HG03039 (cell line): ENCODE measurements around the gene PUM2.
"Not testable (repeated sequence)": the region's sequence is repeated elsewhere in the genome, so short reads cannot be mapped to it uniquely, and the experiment has no call there.

Experiments used
- ATAC-seq: cut with Tn5 transposase; IDR thresholded peaks from one replicate; pipeline ENCODE4 v1.9.1; 2021; ENCODE audit warnings: mild to moderate bottlenecking, moderate library complexity; ENCODE audit not compliant: unreplicated experiment

PUM2 gene

DNA sequence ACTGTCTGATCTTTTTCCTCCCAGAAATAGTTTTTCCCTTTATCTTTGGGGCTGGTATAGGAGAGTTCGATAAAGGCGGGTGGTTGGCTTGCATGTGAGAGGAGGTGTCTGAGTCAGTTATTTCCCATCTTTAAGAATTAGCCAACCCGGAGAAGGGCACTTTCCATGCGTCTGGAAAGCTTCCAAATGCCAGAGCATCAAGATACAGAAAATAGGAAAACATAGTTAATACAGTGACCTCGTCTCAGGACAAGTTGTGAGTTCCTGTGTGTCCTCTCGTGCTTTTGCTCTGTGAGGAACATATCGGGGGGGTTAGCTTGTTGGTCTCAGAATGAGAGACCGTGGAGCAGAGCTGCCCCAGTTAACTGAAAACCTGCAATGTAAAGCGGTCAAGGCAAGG is 18.7 kb upstream of the PUM2 start:
- no peak for ATAC-seq

DNA sequence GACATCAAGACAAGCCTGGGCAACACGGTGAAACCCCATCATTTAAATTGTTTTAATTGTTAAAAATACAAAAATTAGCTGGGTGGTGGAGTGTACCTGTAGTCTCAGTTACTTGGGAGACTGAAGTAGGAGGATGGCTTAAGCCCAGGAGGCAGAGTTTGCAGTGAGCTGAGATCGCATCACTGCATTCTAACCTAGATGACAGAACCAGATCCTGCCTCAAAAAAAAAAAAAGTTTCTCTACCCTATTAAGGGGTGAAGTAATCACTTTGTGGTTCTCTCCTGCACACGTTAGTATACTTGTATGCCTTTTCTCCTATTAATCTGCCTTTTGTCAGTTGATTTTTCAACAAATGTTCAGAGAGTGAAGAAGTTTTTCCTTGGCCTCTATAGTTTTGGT is 18.1 kb upstream of the PUM2 start:
- no peak for ATAC-seq

DNA sequence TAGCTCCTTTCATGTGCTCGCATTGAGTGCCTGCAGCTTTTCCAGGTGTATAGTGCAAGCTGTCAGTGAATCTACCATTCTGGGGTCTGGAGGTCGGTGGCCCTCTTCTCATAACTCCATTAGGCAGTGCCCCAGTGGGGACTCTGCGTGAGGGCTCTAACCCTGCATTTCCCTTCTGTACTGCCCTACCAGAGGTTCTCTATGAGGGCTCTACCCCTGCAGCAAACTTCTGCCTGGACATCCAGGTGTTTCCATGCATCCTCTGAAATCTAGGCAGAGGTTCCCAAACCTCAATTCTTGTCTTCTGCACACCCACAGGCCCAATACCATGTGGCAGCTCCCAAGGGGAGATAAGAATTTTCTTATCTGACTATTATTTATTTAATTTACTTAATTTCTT is 17.3 kb upstream of the PUM2 start:
- not testable (repeated sequence) for ATAC-seq

DNA sequence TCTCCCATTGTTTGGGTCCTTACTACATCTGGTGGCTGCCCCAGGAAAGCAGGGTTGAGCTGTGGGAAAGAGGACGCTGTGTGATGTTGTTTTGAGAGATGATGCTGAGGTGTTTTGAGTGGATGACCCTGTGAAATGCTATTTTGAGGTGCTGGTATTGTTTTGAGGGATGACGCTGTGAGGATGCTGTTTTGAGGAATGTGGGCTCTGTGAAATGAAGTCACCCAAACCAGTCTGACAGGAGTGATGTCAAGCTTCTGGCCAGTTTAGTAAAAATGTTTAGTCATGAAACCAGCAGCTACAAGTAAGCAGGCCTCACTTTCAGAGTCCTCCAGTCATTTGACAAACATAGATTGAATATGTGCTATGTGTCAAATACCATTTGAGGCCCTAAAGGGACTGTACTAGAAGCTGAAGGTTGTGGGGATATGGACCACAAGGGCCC is 16.1 kb upstream of the PUM2 start:
- no peak for ATAC-seq

DNA sequence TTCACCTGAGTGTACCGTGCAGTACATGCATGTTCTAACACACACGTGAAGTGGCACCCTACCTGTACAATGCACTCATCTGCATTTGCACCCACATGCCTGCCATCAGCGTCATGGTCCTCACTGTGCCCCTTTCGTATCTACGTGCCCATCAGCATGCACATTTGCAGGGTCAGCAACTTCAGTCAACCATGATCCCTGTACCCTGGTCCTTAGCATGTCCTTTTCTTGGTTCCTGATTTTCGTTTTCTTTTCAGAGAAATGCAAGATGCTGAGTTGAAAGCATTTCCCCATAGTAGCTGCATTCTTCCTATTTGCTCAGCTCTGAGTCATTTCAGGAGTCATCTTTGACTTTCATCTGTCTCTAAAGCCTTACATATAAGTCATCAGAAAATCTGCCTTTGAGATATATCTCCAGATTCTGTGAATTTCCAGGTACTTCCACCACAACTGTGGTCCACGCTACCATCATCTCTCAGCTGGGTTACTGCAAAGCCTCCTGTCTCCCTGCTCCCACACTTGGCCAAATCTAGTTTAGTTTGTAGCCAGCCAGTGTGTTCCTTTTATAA is 14.7 kb upstream of the PUM2 start:
- ATAC-seq, result peak; percentile 96

DNA sequence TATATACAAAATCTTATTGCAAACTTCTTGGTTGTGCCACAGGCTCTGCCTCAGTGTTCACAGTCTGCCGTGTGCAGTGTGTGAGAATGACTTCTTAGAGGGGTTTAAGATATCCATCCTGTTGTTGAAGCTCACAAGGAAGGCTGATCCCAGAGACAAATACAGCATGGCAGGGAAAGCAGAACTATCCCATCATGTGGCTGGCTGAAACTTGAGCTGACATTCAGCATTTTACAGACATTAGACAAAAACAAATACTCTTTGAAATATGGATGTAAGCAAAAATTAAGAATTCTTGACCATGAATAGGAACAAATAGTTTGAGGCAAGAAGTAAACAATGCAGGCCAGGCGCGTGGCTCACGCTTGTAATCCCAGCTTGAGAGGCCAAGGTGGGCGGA is 12.9 kb upstream of the PUM2 start:
- ATAC-seq, result no peak

DNA sequence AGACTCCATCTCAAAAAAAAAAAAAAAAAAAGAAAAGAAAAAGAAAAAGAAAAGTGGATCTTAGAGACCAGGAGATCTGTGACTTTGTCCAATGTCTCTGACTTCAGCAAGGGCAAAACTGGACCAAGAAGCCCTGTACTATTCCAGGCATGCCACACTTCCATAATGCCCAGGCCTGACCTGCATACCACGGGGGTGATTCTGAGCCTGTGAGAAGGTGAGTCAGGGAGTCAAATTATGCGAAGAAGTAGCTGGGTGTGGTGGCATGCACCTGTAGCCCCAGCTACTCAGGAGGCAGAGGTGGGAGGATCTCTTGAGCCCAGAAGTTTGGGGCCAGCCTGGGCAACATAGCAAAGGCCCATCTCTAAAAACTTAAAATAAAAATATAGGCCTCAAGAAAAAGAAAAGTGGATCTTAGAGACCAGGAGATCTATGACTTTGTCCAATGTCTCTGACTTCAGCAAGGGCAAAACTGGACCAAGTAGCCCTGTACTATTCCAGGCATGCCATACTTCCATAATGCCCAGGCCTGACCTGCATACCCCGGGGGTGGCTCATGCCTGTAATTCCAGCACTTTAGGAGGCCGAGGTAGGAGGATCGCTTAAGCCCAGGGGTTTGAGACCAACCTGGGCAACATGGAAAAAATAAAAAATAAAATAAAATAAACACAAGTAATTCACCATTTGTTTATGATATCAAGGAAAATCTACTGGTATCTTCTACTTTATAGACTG is 12.2 kb upstream of the PUM2 start:
- ATAC-seq, result no peak

DNA sequence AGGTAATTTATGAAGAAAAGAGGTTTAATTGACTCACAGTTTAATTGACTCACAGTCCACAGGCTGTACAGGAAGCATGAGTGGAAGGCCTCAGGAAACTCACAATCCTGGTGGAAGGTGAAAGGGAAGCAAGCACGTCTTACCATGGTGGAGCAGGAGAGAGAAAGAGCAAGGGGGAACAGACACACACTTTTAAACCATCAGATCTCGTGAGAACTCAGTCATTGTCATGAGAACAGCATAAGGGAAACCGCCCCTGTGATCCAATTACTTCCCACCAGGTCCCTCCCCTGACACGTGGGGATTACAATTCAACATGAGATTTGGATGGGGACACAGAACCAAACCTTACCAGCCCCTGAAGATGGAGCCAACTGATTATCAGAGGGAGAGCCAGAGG is 11.2 kb upstream of the PUM2 start:
- no peak for ATAC-seq

DNA sequence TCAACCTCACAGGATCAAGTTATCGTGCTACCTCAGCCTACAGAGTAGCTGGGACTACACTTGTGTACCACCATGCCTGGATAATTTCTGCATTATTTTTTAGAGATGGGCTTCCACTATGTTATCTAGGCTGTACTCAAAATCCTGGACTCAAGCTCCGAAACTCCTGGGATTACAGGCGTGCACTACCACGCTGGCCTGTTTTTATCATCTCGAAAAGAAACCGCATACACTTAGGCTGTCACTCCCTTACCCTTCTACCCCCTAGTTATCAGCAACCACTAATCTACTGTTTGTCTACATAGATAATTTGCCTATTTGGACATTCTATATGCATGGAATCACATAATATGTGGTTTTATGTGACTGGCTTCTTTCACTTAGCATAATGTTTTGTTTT is 8.5 kb upstream of the PUM2 start:
- no peak for ATAC-seq

DNA sequence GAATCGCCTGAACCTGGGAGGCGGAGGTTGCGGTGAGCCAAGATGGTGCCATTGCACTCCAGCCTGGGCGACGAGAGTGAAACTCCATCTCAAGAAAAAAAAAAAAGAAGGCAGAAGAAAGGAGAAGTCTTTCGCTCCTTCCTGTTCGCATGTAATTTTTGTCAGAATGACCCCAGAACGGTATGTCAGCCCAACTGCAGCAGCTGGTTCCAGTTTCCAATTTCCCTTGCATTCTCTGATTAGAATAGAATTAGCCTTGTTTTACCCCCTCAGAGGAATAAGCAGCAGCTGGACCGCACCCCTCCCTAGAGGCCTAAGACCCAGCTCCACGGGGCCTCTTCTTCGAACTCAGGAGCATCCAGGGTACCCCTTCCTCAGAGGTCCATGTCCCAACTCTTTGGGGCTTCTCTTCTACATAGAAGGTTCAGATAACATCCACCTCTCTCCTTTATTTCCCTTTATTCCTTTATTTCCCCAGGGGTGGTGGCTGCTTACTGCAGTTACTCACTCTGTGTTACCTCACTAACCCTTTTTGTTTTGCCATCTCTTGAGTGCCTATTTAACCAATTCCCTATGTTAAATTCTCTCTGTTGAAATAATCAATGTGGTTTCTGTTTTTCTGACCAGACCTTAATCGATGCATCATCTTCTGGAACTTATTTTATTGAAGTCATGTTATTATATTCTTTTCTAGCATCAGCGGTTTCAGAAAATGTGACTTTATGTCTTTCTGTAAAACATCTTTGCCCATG is 7.2 kb upstream of the PUM2 start:
- ATAC-seq, result no peak

DNA sequence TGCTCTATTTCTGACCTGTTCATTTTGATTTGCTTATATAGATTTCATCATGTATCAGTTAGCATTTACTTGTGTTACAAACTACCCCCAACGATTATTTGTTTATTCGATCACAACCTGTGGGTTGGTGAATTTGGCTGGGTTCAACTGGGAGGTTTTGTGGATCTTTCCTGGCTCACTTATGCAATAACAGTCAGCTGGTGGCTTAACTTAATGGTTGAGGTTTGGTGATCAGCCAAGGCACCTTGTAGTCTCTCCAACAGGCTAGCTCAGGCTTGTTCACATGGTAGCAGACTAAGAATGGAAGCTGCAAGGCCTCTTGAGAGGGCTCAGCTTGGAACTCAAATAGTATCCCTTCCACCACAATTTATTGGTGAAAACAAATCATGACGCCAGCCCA is 5.4 kb upstream of the PUM2 start:
- no peak for ATAC-seq

DNA sequence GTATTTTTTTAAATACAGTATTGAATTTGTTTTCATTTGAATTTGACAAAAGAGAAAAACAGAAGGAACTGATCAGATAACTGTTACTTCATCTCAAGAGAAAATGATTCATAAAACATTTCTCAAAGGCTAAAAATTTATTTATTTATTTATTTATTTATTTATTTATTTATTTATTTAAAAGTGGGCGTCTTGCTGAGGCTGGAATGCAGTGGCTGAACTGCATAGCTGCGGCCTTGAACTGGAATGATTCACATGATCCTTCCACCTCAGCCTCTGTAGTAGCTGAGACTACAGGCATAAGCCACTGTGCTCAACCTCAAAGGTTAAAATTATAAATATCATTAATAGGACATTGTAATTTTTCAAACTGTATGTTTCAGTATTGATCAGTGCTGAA is 4.5 kb upstream of the PUM2 start:
- no peak for ATAC-seq

DNA sequence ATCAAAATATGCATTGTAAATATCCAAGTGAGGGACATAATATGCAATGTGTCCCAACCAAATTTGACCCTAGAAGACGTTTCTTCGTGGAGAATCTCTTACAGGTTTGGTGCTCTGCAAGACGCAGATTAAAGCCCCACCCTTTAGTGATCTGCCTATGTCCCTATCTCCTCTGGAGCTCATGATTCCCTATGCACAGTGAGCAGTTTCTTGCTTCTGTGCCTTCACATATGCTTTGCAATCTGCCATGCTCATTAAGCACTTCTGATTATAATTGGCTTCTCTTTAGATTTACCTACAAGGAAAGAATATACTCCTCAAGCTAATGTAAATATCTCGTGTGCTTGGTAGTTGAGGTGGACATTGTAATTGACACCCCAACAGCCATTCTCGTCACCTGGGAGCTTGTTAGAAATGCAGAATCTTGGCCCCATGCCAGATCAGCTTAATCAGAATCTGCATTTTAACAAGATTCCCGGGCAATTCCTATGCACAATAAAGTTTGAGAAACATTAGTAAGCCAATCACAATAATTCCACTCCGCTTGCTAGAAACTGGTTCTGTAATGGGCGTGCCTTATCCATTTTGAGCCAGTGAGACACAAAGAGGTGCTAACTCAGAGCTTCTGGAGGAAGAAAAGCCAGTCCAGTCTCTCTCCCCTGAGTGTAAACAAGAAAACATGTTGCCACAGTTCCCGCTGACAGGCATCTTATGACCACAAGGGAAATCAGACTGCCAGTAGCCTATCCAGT is 2.8 kb upstream of the PUM2 start:
- no peak for ATAC-seq

DNA sequence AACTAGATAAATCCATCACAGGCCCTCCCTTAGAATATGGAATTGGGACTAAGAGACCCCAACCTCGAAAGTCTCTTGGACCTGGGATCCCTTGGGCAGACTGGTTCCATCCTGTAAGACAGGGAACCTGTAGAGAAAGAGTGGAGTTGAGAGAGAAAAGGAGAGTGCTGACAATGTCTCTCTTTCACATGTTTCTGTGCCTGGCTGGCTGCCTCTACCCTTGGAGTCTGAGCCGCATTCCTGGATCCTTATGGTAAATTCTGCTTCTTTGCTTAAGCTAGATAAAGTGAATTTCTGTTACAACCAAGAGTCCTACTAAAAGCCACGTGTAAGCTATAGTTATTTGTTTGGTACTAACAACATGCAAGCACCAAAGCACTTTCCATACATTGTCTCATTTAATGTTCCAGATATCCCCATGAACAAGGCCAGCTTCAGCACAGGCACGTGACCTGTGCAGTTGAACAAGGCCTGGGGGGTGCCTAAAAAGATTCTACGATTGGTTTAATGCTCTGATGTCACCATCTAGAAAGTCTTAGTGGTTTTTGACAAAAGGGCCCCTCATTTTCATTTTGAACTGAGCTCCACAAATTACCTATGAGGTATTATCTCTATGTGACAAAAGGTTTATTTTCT is 2.1 kb upstream of the PUM2 start:
- ATAC-seq, result no peak

DNA sequence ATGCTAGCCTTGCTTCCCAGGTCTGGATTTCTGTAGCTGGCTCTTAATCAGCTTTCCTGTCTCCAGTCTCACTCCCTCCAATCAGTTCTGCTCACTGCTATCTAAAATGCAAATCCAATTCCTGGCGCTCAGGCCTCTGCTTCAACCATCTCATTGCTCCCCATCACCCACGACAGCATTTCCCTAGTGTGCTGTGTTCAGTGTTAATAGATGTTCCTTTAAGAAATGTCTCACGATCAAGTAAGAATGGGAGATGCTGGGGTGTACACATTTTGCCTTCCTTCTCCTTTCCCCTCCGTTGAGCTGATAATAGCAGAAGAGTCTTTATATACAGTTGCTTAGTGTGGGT is 1.6 kb upstream of the PUM2 start:
- ATAC-seq, result no peak

DNA sequence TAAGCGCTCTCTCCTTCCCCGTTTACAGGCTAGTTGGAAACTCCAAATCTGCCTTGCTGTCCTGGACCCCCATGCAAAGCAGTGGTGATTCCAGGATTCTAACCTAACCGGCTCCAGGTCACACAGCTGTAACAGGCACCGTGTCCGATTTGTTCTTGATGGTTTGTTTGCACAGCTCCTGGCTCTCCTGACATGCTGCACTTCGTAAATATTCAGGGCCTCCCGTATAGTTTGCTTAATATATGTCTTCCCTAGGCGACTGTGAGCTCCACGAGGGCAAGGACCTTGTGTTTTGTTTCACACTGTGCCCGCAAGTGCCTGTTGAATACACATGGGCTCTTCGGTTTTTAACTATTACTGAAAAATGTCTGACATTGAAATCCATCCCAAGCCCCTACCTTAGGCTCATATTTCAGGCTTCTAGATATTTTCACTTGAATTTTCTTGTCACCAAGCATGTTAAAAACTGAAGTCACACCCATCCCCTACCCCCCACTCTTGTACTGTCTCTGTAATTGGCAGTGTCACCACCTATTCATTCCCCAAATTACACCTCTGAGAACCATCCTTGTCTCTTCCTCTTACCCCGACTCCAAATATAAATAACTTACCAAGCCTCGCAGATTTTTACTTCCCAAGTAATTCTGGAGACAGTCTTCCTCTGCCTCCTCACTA is 1.0 kb upstream of the PUM2 start:
- ATAC-seq, result peak; percentile 0

DNA sequence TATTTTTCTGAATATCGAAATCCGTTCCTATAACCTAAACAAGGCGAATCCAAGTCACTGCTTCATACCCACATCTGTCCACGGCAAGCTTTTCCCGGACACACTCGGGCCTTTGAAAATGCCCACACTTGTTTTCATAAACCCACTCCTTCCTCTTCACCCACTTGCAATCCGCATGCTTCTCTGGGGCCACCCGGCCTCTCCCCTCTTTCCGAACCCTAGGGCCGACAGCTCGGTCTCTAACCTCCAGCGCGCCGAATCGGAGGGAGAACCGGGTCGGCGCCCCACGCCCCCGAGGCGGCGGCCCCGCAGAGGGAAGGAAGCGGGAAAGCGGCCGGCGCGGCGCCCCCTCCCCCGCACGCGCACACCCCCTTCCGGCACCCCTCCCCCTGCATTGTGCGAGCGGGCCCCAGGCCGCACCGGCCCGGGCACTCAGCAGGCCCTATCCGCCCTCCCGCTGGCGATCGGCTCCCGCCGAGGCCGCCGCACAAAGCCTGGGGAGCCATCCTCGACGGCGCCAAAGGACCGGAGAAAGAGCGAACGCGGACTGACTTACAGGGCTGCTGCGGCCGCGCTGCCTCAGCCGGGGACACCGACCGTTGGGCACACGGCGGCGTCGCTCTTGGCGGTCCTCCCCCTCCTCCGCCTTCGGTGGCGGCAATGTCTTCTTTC is 467 bp downstream of the PUM2 start:
- peak; percentile 29 for ATAC-seq

DNA sequence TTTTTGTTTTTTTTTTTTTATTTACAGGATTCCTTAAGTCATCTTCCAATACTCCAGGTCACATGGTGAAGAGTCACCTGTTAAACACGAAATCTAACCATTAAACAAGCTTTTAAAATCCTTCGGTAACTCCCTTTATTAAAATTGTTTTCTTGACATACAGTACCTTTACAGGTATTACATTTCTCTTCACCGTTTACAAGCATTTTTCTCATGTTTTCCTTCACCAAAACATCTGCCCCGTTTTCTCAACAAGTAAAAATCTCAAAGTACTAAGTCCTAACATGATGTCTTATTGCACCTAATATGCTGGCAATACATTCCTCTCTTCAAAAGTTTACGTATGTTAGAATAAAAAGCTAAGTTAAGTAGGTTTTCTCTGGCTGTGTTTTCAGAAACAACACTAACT is 1.1 kb downstream of the PUM2 start:
- no peak for ATAC-seq

DNA sequence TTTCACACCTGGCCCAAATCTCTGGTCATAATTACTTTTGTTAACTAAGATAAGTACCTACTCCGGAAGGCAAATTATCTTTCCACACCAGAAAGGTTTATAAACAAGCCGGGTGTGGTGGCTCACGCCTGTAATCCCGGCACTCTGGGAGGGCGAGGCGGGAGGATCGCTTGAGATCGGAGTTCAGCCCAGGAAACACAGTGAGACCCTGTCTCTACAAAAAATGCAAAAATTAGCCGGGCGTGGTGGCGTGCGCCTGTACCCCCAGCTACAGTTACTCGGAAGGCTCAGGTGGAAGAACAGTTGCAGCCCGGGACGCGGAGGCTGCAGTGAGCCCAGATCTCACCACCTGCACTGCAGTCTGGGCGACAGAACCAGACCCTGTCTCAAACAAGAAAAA is 2.1 kb downstream of the PUM2 start:
- ATAC-seq, result no peak
